CD4-positive, alpha-beta memory T cell (primary cell): ENCODE measurements around the gene DAP. TPM values are rescaled to one million over a fixed set of nuclear protein-coding genes. Genes with fewer than 3 reads are reported as not detected.
"Not testable (repeated sequence)": the region's sequence is repeated elsewhere in the genome, so short reads cannot be mapped to it uniquely, and the experiment has no call there.

Experiments
- CTCF ChIA-PET: fragments of 350-600 bp; sonication (Branson Sonifier 250); formaldehyde crosslinking; loops from one replicate; lab custom pipeline; 2021; ENCODE audit warnings: inconsistent platforms; ENCODE audit not compliant: partially characterized antibody; lab: Charles Lee
- POLR2A ChIA-PET: fragments of 350-600 bp; sonication (Branson Sonifier 250); formaldehyde crosslinking; loops from one replicate; lab custom pipeline; 2021; ENCODE audit not compliant: partially characterized antibody; lab: Charles Lee
- DNase-seq, 5 donors: peaks; one replicate each; pipeline versions ENCODE4 v3.0.0 to v3.0.0-alpha.2; 2020 to 2022; ENCODE audit warnings: mixed read lengths in 1 of 5
- H3K27ac ChIP-seq: one replicate; pipeline ENCODE4 v1.7.0; 2013; ENCODE audit warnings: low read depth, low read length
- H3K27me3 ChIP-seq: 2 replicates; pipeline ENCODE4 v1.7.0; 2013; ENCODE audit warnings: mild to moderate bottlenecking, low read length, moderate library complexity; ENCODE audit not compliant: insufficient read depth
- H3K36me3 ChIP-seq: 2 replicates; pipeline ENCODE4 v1.7.0; 2013; ENCODE audit warnings: mild to moderate bottlenecking, low read length, moderate library complexity; ENCODE audit not compliant: insufficient read depth
- H3K4me1 ChIP-seq: 2 replicates; pipeline ENCODE4 v1.7.0; 2013; ENCODE audit warnings: mild to moderate bottlenecking, low read length, moderate library complexity; ENCODE audit not compliant: insufficient read depth
- H3K4me3 ChIP-seq, 2 donors: one replicate each; pipeline ENCODE4 v1.7.0; 2013; ENCODE audit warnings: low read length in 2 of 2, mild to moderate bottlenecking in 1 of 2
- H3K9me3 ChIP-seq, 2 donors: one replicate each; pipeline ENCODE4 v1.7.0; 2013; ENCODE audit warnings: low read length in 2 of 2, control low read depth in 1 of 2; ENCODE audit not compliant: control insufficient read depth in 1 of 2
- H3K27ac Mint-ChIP-seq, 7 donors: one replicate each; pipeline ENCODE4 v1.8.0; 2020 to 2021; ENCODE audit warnings: mixed read lengths in 7 of 7, mild to moderate bottlenecking in 6 of 7, inconsistent platforms in 3 of 7, moderate library complexity in 3 of 7
- H3K27me3 Mint-ChIP-seq, 2 donors: one replicate each; pipeline ENCODE4 v1.8.0; 2020 to 2021; ENCODE audit warnings: mixed read lengths in 2 of 2
- H3K36me3 Mint-ChIP-seq, 2 donors: one replicate each; pipeline ENCODE4 v1.8.0; 2020 to 2021; ENCODE audit warnings: mixed read lengths in 2 of 2, inconsistent platforms in 1 of 2, mild to moderate bottlenecking in 1 of 2
- H3K4me1 Mint-ChIP-seq, 4 donors: one replicate each; pipeline ENCODE4 v1.8.0; 2020 to 2021; ENCODE audit warnings: mixed read lengths in 4 of 4, mild to moderate bottlenecking in 1 of 4
- H3K4me3 Mint-ChIP-seq, 8 donors: one replicate each; pipeline ENCODE4 v1.8.0; 2020 to 2021; ENCODE audit warnings: mixed read lengths in 8 of 8, mild to moderate bottlenecking in 7 of 8, moderate library complexity in 6 of 8, inconsistent platforms in 3 of 8
- H3K9me3 Mint-ChIP-seq, 8 donors: one replicate each; pipeline ENCODE4 v1.8.0; 2020 to 2021; ENCODE audit warnings: mixed read lengths in 8 of 8, mild to moderate bottlenecking in 5 of 8, inconsistent platforms in 3 of 8, moderate library complexity in 1 of 8
- intact Hi-C: fragments of 100-400 bp; cut with micrococcal nuclease; formaldehyde crosslinking; loops from one replicate; pipeline ENCODE4 v1.15.1; 2023
- polyA plus RNA-seq, 2 donors: library from polyadenylated mRNA; unstranded; fragments of 300-500 nt; fragmentation: Illumina TruSeq; gene quantifications; one replicate each; pipeline ENCODE4 v1.2.3, GENCODE V29; 2021
- total RNA-seq, 2 experiments: library from RNA; stranded (reverse); gene quantifications; one replicate each; pipeline ENCODE4 v1.2.3, GENCODE V29; 2021

Gene DAP
- total and polyA plus RNA-seq, 4 experiments from 2014 or later: 39.0 to 88.1 (median 39.4) TPM

DNA sequence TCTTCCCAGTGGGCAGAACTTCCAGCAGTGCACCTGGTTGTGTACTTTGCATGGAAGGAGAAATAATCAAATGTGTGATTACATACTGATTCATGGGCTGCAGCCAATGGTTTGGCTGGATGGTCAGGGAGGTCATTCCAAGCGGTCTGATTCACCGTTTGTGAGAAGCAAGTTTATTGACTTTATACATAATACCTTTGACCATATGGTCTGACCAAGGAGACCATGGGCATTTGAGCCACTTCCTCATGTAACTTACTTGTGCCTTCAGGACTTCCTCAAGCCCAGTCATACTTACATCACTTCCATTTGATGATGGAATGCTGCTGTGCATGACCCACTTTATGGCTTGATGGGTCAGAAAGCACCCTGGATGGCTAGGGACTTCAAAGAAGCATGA lies 41.1 kb downstream of the DAP start:
- CTCF ChIA-PET: no interaction called here
- H3K27ac Mint-ChIP-seq: no peak overlapping the region
- no peaks in the 10 kb centered on the region for H3K4me1 ChIP-seq
- H3K27me3 ChIP-seq: no peaks in the 10 kb centered on the region
- H3K4me3 Mint-ChIP-seq: no peak overlapping the region
- H3K4me1 Mint-ChIP-seq: peaks cover 0 to 6% (median 5%) of the 10 kb centered on the region in 4 donors
- H3K4me3 ChIP-seq: no peak overlapping the region
- H3K9me3 Mint-ChIP-seq: no peaks in the 10 kb centered on the region
- H3K9me3 ChIP-seq: no peaks in the 10 kb centered on the region
- no peaks in the 10 kb centered on the region for H3K27me3 Mint-ChIP-seq
- no peak for DNase-seq
- intact Hi-C loops: no loop called here
- no peak overlapping the region for H3K27ac ChIP-seq
- H3K36me3 ChIP-seq: no peaks in the 10 kb centered on the region
- H3K36me3 Mint-ChIP-seq: peaks cover 29 to 48% of the 10 kb centered on the region in 2 donors
- POLR2A ChIA-PET: no interaction called here

DNA sequence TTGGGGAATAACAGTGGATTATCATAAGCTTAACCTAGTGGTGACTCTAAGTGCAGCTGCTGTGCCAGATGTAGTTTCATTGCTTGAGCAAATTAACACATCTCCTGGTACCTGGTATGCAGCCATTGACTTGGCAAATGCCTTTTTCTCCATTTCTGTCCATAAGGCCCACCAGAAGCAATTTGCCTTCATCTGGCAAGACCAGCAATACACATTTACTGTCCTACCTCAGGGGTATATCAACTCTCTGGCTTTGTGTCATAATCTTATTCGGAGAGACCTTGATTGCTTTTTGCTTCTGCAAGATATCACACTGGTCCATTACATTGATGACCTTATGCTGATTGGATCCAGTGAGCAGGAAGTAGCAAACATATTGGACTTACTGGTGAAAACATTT lies 42.4 kb downstream of the DAP start:
- H3K27me3 ChIP-seq, H3K4me3 Mint-ChIP-seq, H3K27ac Mint-ChIP-seq, H3K4me3 ChIP-seq, CTCF ChIA-PET, DNase-seq, H3K9me3 ChIP-seq, H3K4me1 ChIP-seq, H3K36me3 ChIP-seq, H3K27ac ChIP-seq, H3K27me3 Mint-ChIP-seq, H3K9me3 Mint-ChIP-seq, intact Hi-C loops, H3K4me1 Mint-ChIP-seq, POLR2A ChIA-PET: not testable (repeated sequence)
- H3K36me3 Mint-ChIP-seq: peaks cover 32 to 51% of the 10 kb centered on the region in 2 donors

DNA sequence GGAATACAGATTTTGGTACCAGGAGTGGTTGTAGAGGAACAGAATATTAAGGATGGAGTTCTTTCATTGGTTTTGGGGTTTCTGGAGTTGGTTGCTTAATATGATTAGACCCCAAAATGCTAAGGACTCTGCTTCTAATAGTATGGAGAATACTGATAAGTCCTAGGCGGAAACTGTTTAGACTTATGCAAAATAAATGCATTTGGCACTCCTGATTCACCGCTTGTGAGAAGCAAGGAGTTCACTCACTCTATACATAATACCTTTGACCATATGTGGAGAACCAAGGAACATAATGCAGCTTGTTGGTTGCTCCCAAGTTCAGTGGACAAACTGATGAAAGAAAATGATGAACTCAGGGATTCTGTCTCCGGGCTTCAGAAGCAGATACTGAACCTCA lies 44.2 kb downstream of the DAP start:
- H3K4me3 ChIP-seq, CTCF ChIA-PET, H3K27me3 ChIP-seq, H3K9me3 Mint-ChIP-seq, POLR2A ChIA-PET, DNase-seq, H3K4me3 Mint-ChIP-seq, H3K4me1 ChIP-seq, H3K36me3 ChIP-seq, H3K27me3 Mint-ChIP-seq, H3K9me3 ChIP-seq, H3K27ac ChIP-seq, H3K4me1 Mint-ChIP-seq, intact Hi-C loops: not testable (repeated sequence)
- peak overlapping the region in 1 of 7 donors; percentile 31 for H3K27ac Mint-ChIP-seq
- H3K36me3 Mint-ChIP-seq: peaks cover 38 to 49% of the 10 kb centered on the region in 2 donors

DNA sequence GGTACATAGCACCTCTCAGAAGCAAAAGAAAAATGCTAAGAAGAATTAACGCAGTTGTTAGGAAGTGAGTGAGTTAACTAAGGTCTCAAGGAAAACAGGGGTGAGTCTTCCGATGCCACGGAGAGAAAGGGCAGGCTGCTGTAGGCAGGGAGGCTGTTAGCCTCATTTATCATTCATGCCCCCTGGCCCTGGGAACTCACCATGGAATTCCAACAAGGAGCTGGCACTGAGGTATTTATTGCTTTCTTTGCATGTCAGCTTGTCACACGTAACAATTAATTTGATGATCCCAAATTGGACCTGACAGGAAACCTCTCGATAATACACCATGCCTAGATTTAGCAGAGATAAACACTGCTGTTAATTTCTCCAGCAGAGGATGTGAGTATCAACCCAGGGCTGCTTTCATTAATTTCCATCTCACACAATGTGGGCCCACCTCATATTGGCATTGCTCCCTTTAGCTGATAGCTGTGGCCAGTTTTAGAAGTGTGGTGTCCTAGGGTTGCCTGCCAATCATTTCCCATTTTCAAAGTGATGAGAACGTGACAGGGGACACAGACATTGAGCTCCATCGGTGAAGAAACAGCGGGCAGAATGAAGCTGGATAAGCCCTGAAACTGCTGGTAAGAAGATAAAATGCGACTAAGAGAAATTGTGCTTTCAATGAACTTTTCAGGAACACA lies 45.3 kb downstream of the DAP start:
- Mint-ChIP-seq H3K27me3 (no peaks in the 10 kb centered on the region), H3K9me3 (no peaks in the 10 kb centered on the region), H3K36me3 (peaks cover 38 to 43% of the 10 kb centered on the region in 2 donors), H3K4me3 (no peak overlapping the region), H3K27ac (peak overlapping the region in 1 of 7 donors; percentile 5), H3K4me1 (peaks cover 4 to 9% (median 5%) of the 10 kb centered on the region in 4 donors)
- Histone ChIP-seq H3K9me3 (no peaks in the 10 kb centered on the region), H3K27ac (no peak overlapping the region), H3K4me3 (no peak overlapping the region), H3K36me3 (peaks cover 7% of the 10 kb centered on the region), H3K4me1 (no peaks in the 10 kb centered on the region), H3K27me3 (no peaks in the 10 kb centered on the region)
- no peak for DNase-seq
- intact Hi-C loops: no loop called here
- ChIA-PET POLR2A (no interaction called here), CTCF (interaction anchor here (1.0 kb wide), 1 partner anchor 432 kb away, joined by 3 read pairs; no protein-coding TSS in a partner anchor)

DNA sequence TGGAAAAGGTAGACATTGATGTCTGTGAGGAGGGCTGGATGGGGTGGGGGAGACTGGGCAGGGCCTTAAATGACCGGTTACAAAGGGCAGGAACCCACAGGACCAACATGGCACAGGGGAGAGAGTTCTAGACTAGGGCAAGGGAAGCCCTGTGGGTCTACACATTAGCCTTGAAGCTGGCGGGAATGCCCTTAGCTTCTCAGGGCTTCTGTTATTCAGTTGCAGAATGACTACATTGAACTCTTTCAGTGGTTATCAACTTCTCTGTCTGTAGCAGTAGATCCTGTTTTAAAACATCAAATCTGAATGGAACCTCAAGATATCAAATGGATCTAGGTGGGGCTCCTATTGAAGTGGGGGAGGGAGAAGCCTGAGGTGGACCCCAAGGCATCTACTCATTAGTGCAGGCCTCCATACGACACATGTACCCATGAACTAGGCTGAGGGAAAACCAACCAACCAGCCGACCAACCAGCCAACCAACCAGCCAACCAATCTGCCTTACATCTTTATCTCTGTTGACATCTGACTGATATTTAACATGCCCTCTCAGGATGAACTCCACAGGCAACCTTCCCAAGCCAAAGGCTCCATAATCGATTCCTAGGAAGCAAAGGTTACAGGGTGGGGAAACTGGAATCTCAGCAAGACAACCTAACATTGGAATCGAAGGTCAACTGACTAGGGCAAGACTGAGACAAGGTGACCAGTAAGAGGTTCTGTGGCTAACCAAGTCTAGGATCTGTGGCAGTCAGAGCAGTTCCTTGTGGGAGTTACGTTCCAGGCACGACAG lies 48.3 kb downstream of the DAP start:
- H3K27ac ChIP-seq: no peak overlapping the region
- peaks cover 35 to 39% of the 10 kb centered on the region in 2 donors for H3K36me3 Mint-ChIP-seq

DNA sequence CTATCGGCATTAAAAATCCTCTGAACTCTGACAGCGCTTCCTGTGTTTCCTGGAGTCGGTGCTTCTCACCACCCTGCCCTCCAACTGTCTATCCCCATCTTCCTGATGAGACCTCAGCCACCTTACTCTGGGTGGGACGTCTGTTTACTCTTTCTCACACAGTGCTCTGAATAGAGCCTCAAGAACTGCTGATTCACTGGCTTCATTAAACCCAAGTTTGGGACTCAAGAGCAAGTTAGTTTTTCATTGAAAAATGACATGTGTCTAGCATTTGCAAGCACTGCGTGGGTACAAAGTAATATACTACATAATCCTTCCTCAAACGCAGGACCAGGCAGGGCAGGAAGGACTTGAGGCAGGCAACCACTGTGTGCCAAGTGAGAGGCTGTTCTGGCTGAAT lies 49.5 kb downstream of the DAP start:
- peaks cover 12 to 18% (median 15%) of the 10 kb centered on the region in 4 donors for H3K4me1 Mint-ChIP-seq
- peaks cover 28 to 32% of the 10 kb centered on the region in 2 donors for H3K36me3 Mint-ChIP-seq
- no peaks in the 10 kb centered on the region for H3K9me3 Mint-ChIP-seq

More for the DNA sequence above, 48.3 kb downstream of the DAP start:
- Histone ChIP-seq H3K4me1 (no peaks in the 10 kb centered on the region), H3K9me3 (no peaks in the 10 kb centered on the region), H3K36me3 (peaks cover 7% of the 10 kb centered on the region), H3K27me3 (no peaks in the 10 kb centered on the region), H3K4me3 (no peak overlapping the region)
- peaks cover 4 to 12% (median 10%) of the 10 kb centered on the region in 4 donors for H3K4me1 Mint-ChIP-seq
- no peaks in the 10 kb centered on the region for H3K9me3 Mint-ChIP-seq
- H3K4me3 Mint-ChIP-seq: no peak overlapping the region
- H3K27me3 Mint-ChIP-seq: no peaks in the 10 kb centered on the region
- ChIA-PET POLR2A (no interaction called here), CTCF (no interaction called here)
- no peak for DNase-seq
- H3K27ac Mint-ChIP-seq: peak overlapping the region in 3 of 7 donors; percentile 25 to 76 (median 42)
- intact Hi-C loops: no loop called here

DNA sequence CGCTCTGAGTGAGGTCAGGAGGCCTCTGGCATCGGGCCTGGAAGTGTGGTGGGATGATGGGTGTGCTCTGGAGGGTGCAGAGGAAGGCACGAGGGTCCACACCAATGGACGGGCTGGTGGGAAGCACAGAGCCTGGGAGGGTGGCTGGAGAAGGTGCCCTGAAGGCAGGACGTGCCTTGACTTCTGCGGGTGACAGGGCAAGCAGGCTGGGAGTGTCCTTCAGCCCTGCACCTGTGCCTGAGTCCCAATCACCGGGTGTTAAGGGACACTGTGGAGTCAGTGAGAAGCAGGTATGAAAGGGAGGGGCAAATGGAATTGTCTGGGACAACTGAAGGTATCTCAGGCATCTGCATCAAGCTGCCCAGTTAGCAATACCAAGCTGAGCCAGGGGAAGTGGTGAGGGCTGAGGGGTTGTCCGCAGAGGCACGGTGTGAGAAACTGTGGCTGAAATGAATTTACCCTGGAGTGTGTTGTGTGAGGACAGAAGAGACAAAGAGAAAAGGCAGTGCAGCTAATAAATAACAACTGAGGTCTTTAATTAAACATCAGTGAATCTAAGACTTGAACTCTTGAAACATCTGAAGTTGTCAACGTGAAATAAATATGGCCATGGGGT lies 50.4 kb downstream of the DAP start:
- Histone ChIP-seq H3K9me3 (no peaks in the 10 kb centered on the region), H3K4me1 (peaks cover 6% of the 10 kb centered on the region), H3K27me3 (no peaks in the 10 kb centered on the region), H3K27ac (no peak overlapping the region), H3K36me3 (peaks cover 7% of the 10 kb centered on the region), H3K4me3 (no peak overlapping the region)
- Mint-ChIP-seq H3K27me3 (no peaks in the 10 kb centered on the region), H3K36me3 (peaks cover 20 to 25% of the 10 kb centered on the region in 2 donors), H3K9me3 (no peaks in the 10 kb centered on the region), H3K4me3 (no peak overlapping the region), H3K27ac (peak overlapping the region in 4 of 7 donors; percentile 4 to 65 (median 60)), H3K4me1 (peaks cover 22 to 28% (median 23%) of the 10 kb centered on the region in 4 donors)
- ChIA-PET CTCF (no interaction called here), POLR2A (no interaction called here)
- no peak for DNase-seq
- intact Hi-C loops: no loop called here

More for the DNA sequence above, 49.5 kb downstream of the DAP start:
- ChIA-PET POLR2A (no interaction called here), CTCF (no interaction called here)
- Histone ChIP-seq H3K9me3 (no peaks in the 10 kb centered on the region), H3K36me3 (peaks cover 7% of the 10 kb centered on the region), H3K4me3 (no peak overlapping the region), H3K27me3 (no peaks in the 10 kb centered on the region), H3K4me1 (no peaks in the 10 kb centered on the region), H3K27ac (no peak overlapping the region)
- intact Hi-C loops: no loop called here
- Mint-ChIP-seq H3K27ac (peak overlapping the region in 3 of 7 donors; percentile 18 to 46 (median 19)), H3K4me3 (no peak overlapping the region), H3K27me3 (no peaks in the 10 kb centered on the region)
- DNase-seq: no peak
